ENCODE measurements around the gene PAQR3.
A peak's percentile ranks its signal among the peaks of the same experiment; 100 is the strongest.
"Not testable (repeated sequence)": the region's sequence is repeated elsewhere in the genome, so short reads cannot be mapped to it uniquely, and the experiment has no call there.

PAQR3 gene

DNA sequence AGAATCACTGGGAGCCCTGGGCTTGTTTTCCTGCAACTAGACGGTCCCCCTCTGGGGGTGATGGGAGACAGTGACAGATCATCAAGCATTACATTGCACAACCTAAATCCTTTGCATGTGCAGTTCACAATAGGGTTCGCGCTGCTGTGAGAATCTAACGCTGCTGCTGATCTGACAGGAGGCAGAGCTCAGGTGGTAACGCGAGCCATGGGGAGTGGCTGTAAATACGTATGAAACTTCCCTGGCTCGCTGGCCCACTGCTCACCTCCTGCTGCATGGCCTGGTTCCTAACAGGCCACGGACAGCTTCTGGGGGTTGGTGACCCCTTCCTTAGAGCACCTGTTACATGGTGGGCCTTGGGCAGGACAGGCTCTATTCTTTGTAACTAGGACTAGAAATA is 10.4 kb downstream of the PAQR3 start:
- DNase-seq (ENCODE audit: low spot score), result no peak

- DNase-seq (ENCODE audit: low spot score), result no peak
Observed at GRCh38 chr4:78926826-78927225, 12.4 kb downstream of the PAQR3 start.

DNA sequence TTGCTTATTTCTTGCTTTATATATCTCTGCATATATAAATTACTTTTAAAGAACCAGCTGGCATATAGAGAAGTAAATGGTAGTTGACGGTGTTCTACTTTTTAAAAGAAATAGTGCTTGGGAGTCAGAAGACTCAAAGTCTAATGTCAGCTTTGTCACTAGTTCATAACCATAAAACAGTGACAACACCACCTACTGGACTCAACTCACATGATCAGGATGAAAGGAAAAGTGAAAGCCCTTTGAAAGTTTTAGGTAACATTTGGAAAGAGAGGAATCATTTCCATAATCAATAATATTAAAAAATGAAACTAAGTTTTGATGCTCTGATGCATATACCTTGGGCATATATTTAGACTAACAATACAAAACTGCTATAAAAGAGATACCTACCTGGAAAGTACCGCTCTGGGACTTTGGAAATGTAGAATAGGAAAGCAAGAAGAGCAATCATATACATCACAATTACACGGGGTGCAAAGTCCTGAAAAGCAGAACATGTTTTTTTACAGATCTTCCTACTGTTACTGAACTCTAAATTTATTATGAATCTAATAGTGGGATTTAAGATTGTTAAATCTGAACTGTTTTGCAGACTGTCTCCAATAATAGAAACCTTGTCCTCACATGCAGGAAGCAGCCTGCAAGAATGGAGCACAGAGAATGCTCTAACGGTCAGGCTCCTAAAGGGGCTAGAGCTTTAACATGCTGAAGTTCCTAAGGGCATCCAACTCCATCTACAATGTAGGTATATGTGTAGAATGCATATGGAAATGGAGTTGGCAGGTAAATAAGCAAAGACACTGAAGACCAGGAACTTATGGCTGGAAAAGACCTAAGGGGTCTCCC is 15.6 kb downstream of the PAQR3 start:
- no peak for DNase-seq (ENCODE audit: low spot score)

- no peak for DNase-seq (ENCODE audit: low spot score)
Observed at GRCh38 chr4:78922207-78922606, 17.0 kb downstream of the PAQR3 start.

- no peak for DNase-seq (ENCODE audit: low spot score)
Observed at GRCh38 chr4:78910612-78911011, 28.6 kb downstream of the PAQR3 start.

DNA sequence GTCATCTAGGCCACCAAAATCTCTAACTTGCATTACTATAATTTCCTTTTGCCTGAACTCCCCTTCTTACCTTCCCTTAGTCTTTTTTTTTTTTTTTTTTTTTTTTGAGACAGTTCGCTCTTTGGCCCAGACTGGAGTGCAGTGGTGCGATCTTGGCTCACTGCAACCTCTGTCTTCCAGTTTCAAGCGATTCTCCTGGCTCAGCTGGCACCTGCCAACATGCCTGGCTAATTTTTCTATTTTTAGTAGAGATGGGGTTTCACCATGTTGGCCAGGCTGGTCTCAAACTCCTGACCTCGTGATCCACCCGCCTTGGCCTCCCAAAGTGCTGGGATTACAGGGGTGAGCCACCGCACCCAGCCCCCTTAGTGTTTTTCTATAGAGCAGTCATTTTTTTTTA is 30.3 kb downstream of the PAQR3 start:
- DNase-seq (ENCODE audit: low spot score), result not testable (repeated sequence)

DNA sequence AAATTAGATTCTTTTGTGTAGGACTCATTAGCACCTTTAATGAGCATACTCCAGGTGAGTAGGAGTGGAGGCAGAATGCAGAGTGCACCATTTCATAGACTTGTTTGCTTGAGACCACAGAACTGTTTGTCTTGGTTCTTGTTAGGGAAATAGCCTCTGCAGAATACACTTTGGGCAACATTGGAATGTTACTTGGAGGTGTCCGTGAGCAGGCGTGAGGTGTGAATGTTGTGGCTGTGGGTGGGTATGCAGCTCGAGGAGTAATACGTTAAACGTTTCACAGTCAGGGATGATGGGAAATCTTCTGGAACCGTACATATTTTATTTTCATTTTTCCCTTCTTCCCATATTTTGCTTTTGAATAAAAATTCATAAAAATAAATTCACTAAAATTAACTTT is 31.6 kb downstream of the PAQR3 start:
- DNase-seq (ENCODE audit: low spot score), result no peak

- no peak for DNase-seq (ENCODE audit: low spot score)
Observed at GRCh38 chr4:78904143-78904542, 35.1 kb downstream of the PAQR3 start.

- no peak for DNase-seq (ENCODE audit: low spot score)
Observed at GRCh38 chr4:78902298-78902697, 36.9 kb downstream of the PAQR3 start.

- DNase-seq (ENCODE audit: low spot score), result no peak
Observed at GRCh38 chr4:78901882-78902281, 37.4 kb downstream of the PAQR3 start.

DNA sequence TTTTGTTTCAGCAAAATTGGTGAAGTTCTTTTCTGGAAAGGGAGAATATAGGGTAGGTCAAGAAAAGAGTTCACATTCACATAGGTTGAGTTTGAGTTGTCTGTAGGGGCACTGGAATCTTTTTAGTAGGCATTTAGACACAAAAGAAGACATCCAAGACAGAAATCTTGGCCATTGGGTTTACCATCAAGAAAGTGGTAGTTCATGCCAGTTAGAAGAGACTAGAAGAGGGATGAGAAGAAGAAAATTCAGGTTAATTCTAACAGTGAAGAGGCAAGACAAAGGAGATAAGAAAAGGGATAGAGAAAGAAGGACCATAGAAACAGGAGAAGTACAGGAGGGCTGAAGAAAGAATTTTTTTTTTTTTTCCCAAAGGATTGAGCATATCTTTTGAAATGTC is 39.9 kb downstream of the PAQR3 start:
- no peak for DNase-seq (ENCODE audit: low spot score)

DNA sequence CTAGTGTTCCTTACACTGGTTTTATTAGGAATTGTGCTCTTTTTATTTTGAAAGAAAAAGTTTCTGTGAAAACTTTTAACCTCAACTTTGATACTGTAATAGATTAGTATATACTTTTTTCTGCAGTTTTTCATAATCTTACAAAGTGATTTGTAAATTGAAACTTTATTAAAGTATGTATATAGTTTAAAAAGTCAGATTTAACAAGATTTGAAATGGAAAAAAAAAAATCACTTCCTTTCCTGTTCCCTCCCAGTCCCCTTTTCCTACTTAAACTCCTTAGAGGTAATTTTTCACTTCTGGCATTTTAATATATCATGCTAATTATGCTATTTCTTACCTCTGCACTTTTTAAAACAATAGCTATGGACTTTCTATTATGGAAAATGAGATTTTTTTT is 49.3 kb downstream of the PAQR3 start:
- no peak for DNase-seq (ENCODE audit: low spot score)

DNA sequence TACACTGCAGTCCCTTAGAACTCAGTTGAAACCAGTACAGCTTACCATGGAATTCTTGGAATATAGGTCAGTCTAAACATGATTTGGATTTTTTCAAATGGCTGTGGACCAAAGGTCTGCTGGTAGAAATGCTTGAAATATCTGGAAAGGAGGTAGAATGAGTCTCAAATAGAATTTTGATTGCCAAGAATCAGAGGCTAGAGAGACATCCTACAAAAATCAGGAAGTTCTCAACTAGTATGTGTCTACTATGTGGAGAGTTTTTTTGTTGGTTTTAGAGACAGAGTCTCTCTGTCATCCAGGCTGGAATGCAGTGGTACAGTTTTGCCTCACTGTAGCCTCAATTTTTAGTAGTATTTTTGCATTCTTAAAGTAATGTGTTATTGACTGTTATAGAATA is 53.6 kb downstream of the PAQR3 start:
- no peak for DNase-seq (ENCODE audit: low spot score)

GRCh38 chr4:78880874-78881492 is 58.3 kb downstream of the PAQR3 start:
- DNase-seq (ENCODE audit: low spot score), result no peak

GRCh38 chr4:78878031-78878430 is 61.2 kb downstream of the PAQR3 start:
- DNase-seq (ENCODE audit: low spot score), result no peak

DNA sequence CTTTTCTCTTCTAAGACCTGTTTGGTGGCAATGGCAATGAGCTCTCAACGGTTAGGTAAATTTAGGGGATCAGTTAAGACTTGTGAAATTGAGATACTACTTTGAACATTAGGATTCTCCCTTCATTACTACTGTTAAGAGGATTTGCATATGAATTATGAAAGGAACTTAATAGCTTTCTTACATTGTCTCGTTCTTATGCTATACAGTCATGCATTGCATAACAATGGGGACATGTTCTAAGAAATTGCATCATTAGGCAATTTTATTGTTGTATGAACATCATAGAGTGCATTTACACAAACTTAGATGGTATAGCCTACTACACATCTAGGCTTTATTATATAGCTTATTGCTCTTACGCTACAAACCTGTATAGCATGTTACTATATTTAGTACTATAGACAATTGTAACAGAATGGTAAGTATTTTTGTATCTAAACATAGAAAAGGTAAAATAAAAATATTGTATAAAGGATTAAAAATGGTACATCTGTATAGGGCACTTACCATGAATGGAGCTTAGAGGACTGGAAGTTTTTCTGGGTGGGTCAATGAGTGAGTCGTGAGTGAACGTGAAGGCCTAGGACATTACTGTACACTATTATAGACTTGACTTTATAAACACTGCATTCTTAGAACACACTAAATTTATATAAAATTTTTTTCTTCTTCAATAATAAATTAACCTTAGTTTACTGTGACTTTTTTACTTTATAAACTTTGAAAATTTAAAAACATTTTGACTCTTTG is 62.5 kb downstream of the PAQR3 start:
- no peak for DNase-seq (ENCODE audit: low spot score)

DNA sequence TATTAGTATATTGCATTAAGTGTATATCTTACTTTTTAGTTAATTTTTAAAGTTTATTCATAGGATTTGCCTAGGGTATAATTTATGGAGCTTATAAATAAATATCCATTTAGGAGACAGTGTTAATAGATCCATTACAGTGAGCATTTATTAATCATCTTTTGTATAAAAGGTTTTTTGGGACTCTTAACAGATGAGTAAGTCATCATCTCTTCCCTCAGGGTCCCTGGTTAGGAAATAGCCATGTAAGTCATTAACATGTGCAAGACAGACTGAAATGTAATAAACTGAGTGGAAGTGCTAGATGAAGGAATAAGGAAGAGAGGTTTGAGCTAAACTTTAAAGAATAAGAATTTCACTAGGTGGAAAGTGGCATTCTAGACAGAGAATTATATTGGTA is 69.2 kb downstream of the PAQR3 start:
- DNase-seq (ENCODE audit: low spot score), result no peak

DNA sequence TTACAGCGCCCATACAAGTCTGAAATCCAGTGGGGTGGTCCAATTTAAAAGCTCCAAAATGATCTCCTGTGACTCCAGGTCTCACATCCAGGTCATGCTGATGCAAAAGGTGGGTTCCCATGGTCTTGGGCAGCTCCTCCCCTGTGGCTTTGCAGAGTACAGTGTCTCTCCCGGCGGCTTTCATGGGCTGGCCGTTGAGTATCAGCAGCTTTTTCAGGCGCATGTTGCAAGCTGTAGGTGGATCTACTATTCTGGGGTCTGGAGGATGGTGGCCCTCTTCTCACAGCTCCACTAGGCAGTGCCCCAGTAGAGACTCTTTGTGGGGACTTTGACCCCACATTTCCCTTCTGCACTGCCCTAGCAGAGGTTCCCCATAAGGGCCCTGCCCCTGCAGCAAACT is 70.5 kb downstream of the PAQR3 start:
- DNase-seq (ENCODE audit: low spot score), result not testable (repeated sequence)

GRCh38 chr4:78865451-78865850 is 73.8 kb downstream of the PAQR3 start:
- no peak for DNase-seq (ENCODE audit: low spot score)

DNA sequence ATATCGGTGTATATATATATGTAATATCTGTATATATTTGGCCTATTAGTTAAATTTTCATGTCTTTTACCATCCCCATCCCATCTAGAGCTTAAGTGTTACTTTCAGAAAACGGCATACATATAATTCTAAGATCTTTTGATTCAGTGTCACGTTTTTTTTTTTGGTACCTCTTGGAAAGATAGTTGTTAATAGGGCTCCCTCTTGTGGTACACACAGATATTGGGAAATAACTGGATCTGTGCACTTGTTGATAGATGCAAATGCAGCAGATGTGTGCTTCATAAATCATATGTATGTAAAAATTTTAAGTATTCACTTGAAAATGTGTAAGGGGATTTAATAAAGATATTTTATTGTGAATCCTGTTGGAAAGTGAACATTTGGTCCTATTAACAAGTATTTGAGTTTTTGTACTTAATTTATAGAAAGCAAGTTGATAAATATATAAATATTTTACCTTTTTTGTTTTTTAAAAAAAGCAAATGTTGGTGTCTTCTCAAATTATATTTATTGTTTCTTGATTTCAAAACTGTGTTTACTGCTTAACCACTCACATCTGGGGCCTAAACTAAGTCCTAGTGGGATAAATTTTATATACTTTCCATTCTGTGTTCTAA is 74.7 kb downstream of the PAQR3 start:
- DNase-seq (ENCODE audit: low spot score), result peak; percentile 69

- DNase-seq (ENCODE audit: low spot score), result no peak
Observed at GRCh38 chr4:78863991-78864390, 75.2 kb downstream of the PAQR3 start.

DNA sequence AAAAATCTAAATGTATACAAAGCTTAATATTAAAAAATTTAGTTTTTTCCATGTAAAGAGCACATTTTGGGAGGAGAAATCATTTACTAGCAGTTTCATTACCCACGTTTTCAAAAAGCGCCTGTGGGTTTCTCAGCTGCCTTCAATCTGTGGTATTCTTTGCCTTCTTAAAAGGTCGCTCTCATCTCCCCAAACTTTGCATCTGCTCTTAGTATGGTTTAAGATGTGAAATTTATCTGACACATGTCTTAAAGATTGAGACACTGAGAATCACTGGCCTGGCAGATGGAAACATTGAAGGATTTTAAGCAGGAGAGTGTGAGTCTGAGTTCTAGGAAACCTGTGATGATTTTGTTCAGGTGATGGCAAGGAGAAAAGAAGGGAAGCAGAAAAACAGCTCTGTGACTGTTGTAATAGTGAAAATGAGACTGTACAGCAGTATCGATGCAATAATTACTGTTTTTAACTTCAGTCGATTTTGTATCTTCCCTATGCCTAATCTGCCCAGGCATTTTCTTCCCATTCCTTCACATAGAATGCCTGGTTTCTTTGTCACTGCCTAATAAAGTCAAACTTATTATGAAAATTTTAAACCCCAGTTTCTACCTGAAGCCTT is 75.9 kb downstream of the PAQR3 start:
- DNase-seq (ENCODE audit: low spot score), result no peak

Measured in CD4-positive, alpha-beta T cell treated with Interleukin-15 for 4 hours (primary cell).